Stimulated activated CD8-positive, alpha-beta memory T cell treated with anti-CD3 and anti-CD28 coated beads, Interleukin-4, amount 100 ng/mL, for 24 hours (primary cell): Measurements from ENCODE around the gene SEMA5B.

Source experiments
- DNase-seq: peaks from one replicate; pipeline ENCODE4 v3.0.0-alpha.2; 2020; ENCODE audit warnings: low read depth

Gene SEMA5B

DNA sequence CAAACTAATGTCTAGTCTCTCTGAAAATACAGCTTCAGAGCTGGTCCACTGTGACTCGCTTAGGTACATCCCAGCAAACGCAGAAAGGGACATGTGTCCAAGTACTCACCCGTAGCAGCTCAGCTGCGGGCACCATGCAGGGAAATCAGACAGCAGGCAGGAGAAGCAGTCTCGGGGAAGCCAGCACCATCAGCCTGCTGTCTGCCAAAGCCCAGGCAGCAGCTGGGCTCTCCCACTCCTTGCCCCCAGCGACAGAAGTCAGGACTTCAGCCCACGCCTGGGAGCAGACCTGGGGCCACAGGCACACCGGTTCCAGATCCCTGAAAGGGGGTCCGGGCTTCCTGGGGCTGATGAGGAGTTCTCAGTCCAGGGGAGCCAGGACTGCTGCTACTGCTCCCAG lies 34.9 kb downstream of the SEMA5B start:
- DNase-seq, result no peak

DNA sequence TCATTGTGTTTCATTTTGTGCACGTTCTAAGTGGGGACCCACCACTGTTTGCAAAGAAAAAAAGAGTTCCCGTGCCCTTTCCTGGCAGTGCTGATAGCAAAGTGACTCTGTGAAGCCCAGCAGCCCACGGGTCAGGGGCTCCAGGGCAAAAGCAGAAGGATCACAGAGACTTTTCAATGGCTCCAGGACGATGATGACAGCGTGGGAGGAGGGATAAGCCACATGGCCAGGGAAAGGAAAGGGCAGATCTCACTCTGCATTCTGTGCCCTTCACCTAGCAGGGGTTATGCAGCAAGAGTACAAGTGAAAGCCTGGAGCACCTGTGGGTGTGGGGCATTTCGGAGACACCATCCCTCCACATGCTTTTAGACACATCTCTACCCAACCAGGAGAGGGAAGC lies 35.4 kb downstream of the SEMA5B start:
- DNase-seq, result no peak

DNA sequence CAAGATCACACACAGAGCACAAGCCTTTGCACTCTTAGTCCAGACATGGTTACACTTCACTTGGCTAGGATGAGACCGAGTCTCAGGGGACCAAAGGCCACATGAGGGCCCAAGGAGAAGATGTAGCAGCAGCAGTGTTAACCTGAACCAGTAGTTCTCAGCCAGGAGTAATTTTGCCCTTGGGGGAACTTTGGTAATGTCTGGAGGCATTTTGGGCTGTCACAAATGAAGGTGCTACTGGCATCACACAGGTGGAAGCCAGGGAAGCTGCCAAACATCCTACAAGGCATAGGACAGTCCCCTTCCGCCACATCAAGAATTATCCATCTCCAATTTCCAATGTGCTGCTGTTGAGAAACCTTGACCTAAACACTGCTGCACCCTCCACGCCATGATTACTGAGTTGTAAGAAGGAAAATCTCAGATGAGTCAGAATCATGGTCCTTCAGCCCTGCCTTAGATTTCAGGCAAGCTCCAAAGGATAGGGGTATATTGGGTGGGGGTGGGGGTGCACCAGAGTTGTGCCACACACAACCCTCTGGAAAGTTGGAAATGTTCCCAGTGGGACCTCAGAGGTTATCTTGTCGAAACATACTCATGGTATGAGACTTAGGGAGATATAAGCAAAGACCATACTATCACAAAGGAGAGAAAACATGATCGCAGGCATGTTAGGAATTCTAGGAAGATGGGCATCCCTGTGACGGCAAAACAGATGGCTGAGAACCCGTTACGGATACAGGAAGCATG lies 36.2 kb downstream of the SEMA5B start:
- no peak for DNase-seq

DNA sequence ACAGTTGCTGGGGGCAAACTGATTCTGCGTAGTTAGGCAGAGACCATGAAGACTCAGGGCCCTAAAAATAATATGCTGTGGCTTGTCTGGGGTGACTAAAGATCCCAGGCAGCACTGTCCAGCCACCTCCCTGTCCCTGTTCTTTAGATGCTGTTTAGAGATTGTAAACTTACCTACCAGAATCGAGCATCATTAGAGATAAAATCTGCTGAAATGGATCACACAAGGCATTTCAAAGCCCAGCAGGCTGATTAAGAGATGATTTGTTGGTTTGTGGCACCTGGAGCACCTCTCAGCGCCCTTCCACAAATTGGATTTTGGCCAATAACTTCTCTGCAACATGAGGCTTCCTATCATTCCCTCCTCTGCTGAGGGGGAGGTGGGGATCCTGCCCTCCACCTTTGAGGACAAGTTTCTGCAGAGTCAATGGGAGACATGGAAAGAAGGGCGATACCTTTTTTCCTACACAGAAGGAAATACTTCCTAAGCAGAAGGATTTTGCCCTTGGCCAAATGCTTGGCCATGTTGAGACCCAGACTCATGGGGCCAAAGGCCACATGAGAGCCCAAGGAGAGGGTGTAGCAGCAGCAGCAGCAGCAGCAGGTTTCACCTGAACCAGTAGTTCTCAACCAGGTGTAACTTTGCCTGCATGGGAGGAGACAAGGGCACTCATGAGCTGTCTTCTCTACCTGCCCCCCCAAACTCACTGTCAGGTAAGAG lies 37.5 kb downstream of the SEMA5B start:
- DNase-seq, result no peak

DNA sequence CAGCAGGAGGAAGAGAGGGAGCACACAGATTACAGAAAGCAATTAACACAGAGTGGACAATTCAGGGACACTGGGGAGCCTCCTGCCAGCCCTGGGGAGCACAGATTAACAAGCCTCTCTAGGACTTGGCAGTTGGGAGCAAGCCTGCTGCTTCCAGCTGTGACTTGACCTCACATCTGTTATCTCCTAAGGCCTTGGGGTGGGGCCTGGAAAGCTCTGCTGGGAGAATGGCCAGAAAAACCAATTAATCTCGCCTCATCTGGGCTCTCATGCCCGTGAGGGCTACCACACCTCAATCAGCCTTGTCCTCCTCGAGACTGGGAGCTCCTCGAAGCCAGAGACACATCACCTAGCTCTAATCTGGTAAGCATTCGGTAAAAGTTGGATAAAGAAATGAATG lies 39.1 kb downstream of the SEMA5B start:
- DNase-seq, result no peak

DNA sequence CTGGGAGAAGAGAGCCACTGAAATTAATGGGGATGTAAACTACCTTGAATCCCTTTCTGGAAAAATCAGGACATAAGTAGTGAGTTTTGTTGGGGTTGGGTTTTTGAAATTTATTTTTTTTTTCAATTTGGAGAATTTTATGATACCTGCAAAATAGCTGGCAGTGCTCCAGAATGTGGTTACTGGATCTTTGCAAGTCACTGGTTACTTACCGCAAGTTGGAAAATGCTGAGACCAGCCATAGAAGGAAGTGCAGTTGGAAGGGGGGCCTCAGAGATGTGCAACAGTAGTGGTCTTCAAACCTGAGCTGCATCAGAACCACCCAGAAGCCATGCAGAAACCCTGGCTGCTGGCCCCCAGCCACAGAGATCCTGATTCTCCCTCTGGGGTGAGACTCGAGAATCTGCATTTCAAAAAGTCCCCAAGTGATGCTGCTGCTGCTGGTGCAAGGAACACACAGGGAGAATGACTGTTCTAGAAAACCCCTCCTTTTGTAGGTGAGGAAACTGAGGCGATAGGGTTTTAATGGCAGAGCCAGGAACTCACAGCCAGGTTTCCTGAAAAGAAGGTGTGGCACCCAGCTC lies 39.7 kb downstream of the SEMA5B start:
- DNase-seq, result no peak

DNA sequence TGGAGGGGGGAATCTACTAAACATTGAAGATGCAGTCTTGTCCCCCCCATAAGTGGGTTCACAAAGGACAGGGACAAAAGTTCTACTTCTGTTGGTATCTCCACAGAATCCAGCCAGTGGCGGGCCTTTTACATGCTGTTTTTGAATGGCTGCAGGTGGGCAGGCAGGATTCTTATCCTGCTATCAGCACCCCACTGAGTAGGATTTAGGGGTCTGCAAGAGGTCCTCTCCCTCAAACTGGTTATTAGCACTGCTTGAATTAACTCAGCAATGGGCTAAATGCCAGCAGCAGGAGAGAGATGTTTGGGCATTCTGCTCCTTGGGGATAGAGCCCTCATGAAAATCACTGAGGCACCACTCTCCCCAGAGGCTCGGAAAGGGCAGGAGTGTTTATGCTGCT lies 40.3 kb downstream of the SEMA5B start:
- DNase-seq, result no peak

DNA sequence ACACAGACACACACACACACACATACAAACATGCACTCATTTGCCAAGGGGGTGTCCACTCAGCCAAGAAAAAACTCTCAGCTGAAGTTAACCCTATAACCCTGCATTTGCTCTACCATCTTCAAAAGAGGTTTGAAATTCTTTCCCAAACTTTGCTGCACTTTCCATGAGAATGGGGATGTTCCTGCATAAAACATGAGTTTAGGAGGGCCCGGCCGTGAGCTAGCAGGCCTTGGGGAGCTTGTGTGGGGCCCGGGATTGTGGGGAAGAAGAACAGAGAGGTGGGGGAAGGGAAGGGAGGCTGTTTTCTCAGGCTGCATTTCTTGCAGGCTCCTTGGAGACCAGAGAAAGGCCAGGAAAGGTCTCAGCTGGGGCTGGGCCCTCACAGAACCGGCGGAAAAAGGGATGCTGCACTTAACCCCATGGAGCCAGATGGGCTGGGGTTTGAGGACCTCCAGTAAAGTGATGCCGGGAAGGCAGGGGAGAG lies 40.8 kb downstream of the SEMA5B start:
- DNase-seq, result no peak

DNA sequence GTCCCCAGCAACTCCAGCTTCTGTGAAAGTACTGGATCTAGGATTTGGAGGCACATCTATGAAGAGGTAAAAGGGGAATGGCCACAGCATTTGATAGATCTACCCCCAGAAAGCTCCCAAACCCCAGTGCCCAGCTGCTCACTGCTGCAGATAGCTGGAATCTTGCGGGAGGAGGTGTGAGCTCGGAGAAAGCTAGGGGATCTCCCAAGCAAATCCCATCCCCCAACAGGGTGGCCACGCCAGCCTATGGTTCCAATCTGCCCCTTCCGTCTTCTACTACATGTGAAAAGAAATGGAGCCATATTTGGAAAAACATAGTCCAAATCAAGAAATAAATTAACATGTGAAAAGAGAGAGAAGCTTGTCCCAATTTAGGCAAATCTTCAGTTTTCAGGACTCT lies 42.0 kb downstream of the SEMA5B start:
- no peak for DNase-seq

DNA sequence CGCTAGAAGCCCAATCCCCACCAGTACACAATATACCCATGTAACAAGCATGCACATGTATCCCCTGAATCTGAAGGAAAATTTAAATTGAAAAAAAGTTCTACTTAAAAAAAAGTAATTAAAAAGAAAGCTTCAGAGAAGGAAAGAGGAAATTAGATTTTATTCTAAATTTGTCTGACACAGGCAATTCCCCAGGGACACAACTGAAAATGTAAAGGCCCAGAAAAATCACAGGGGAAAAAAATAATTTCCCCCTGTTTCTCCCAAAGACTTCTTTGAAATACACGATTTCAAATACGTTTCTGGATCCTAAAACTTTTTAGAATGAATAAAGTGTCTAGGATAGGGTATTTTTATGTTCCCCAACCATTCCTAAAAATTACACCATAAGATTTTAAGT lies 42.9 kb downstream of the SEMA5B start:
- DNase-seq, result no peak

DNA sequence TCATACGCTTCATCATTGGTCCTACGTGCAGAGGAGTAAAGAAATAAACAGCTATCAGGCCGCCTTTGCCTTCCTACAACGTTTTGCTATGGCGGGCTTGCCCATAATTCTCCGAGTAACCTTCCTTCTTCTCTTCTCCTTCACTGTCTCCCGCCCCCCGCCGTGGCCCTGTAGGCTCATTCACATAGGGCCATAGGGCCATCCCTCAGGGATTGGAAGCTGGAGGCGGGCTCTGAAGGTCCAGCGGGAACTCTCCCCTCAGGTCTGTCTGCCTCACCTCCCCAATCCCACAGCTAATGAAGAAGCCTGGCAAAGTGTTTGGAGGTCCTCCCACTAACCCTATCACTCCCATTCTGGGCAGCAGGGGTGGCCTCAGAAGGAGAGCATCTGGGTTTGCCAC lies 43.6 kb downstream of the SEMA5B start:
- DNase-seq, result no peak

DNA sequence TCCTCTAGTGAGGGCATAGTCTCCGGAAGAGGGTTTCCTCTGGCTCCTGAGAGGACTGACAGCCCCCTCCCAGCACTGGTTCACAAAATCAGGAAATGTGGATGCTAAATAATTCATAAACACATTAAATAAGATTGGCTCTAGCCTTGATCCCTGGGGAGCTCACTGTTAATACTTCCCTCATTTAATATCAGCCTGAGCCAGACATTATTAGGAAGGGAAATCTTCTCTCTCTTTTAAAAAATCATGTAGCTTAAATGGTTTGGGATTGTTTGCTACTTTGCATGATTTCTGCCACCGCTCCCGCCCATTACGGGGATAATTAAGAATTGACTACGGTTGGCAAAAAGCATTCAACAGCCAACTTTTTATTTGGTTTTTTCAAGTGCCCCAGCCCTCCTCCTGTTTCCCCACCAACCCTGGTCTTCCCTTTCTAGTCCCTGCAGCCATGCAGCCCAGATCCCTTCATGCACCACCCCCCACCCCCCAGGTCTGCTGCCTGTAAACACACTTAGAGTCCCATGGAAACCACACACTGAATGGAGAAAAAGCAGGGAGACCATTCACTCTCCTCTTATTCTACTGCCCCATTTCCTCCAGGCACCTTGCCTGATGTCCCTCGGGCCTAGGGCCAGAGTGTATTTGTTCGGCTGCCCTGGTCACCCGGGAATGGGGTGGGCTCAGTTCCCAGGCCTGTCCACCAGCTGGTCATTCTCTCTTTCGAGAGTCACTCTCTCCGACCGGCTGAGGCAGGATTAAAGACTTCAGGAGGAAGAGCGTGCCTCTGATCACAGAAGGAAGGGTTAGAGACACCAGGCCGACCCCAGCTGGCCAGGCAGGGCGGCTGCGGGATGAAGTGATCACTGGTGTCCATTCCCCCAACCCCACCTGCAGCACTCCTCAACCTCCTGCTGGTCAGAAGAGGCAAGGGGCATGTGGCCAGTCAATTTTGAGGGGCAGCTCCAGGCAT lies 45.1 kb downstream of the SEMA5B start:
- DNase-seq, result no peak

DNA sequence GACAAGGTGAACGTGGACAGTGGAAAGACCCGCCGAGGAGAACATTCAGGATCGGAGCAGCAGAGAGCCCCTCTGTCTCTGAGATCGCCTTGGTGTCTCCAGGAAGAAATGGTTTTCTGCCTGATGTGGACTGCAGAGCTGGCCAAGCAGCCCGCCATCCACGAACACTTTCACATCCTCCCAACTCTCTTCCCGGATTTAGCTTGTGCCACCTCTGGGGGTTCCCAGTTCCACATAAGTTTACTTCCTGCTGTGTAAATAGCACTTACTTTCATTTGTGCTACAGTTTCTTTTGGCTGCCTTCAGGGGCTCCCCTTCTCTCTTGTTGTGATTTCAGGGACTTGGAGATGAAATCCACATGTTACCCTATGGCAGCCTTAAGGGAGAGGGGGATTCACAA lies 48.4 kb downstream of the SEMA5B start:
- no peak for DNase-seq

DNA sequence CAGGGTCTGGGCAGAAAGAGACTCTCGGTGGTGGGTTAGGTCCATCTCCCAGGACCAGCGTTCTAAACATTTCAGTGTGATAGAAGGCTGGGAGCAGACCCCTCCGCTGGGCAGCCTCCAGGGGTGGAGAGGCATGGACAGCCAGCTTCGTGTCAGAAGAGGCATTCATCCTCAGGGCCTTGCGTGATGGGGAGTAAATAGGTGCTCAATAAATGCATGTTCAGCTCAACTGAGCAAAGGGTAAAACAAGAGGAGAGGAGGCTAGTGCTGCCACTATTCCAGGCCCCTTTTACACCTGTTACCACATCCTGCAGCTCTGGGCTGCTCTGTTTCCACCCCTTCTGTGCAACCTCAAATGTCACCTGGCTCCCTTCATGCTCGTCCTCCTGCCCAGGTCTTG lies 49.0 kb downstream of the SEMA5B start:
- DNase-seq, result no peak

DNA sequence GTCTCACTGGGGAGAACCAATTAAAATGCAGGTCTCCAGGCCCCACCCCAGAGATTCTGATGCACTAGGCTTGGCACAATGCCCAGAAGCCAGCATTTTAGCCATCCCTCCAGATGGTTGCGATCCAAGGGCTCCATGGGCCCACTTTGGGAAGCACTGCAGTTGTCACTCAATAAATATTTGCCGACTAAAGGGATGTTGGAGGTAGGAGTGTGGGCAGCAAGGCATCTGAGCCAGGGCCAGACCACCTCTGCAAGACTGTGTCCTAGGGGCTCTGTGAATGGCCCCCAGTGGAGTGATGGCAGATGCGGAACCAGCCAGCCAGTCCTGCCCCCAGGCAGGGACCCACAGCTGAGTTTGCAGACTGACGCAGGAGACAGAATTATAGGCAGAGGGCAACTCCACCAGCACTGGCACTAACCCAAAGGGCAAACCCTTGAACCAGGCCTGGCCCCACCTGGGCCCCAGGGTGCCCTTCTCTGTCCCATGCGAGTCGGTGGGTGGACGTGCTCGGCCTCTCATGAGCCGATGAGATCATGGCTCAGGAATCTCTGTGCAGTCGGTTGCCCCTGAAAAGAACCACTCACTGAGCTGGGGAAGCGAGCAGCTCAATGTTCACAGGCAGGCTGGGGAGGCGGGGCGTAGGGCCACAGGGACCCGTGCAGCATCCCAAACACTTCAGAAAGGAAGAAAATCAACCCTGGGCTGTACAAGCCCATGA lies 49.7 kb downstream of the SEMA5B start:
- no peak for DNase-seq

DNA sequence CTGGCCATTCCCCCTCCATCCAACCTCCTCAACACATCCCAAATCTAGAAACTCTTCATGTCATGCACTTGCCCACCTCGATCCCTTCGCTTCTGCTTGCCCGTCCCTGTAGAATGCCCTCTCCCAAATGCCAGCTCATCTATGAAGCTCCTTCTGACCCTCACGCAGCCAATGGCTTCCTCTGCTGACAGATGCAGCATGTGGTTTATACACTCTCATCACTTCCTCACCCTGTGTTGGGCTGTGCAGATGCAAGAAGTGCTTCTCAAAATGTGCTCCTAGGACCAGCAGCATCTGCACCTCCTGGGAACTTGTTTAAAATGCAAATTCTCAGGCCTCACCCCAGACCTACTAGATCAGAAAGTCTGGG lies 51.7 kb downstream of the SEMA5B start:
- no peak for DNase-seq

DNA sequence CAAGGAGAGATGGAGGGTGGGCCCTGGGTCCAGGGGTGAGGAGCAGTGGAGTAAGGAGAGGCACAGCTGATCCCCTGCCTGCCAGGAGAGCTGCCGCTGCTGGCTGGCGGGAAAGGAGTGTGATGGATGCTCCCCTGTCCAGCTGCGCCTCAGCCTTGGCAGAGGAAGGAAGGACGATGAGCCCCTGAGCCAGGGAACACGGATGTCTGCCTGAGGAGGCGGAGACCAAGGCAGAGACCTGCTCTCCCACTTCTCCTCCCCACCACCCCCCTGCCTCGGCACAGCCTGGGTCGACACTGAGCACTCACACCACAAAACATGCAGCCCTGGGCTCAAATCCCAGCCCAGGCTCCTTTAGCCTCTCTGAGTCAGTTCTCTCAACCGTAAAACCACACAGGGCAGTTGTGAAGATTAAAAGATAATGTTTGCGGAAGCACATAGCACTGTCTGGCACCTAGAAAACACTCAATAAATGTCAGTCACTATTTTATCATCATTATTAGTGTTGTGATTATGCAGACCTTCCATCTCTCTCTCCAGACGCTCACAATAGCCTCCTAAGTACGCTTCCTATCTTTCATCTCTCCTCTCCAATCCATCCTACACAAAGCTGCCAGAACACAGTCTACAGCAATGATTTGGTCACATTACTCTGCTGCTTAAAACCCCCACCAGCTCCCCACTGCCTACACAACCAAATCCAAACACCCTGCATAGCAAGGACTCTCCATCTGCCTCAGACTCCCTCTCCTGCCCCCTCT lies 52.2 kb downstream of the SEMA5B start:
- no peak for DNase-seq

DNA sequence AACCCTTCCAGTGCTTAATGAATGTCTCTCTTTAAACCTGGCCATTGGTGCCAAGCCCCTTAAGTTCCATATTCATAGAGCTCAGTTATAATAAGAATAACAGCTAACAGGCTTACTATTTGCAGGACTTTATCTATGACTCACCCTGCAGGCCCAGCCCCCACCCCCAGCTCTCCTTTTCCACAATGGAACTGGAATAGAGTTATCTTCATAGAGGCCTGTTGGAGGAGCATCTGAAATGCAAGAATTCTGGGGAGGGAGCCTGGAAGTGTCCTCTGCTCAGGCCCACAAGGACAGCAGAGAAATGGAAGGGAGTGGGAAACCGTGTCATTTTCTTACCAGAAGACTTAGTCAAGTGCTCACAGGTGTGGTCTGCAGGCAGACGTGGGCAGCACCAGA lies 52.8 kb downstream of the SEMA5B start:
- no peak for DNase-seq

DNA sequence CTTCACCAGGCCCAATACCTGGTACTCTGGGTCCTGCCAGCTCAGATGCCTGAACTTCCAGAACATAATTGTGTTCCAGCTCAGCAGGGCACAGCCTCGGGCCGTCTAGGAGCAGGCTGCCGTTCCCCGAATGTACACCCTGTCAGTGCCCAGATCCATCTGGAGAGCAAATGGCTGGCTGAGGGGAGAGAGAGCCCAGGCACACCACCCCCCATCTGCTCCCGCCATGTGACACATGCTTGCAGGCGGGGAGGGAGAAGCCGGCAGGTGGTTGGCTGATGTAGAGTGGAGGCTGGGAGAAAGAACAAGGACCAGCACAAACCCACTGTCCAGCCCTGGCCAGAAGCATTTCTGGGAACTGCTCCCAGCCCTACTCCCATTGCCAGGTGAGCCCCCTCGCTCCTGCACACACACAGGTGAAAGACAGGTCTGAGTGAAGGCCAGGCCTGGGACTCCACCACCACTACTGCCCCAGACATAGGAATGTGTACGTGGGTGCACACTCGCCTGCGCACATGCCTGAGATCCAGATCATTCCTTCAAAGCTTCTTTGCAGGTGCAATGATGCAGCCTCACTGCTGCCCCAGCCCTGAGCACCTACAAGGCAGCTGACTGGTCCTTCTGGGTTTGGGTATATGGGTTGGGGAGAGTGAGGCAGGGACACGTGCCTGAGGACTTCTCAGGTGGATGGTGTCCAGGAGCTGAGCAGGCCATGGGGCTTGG lies 53.5 kb downstream of the SEMA5B start:
- DNase-seq, result no peak

DNA sequence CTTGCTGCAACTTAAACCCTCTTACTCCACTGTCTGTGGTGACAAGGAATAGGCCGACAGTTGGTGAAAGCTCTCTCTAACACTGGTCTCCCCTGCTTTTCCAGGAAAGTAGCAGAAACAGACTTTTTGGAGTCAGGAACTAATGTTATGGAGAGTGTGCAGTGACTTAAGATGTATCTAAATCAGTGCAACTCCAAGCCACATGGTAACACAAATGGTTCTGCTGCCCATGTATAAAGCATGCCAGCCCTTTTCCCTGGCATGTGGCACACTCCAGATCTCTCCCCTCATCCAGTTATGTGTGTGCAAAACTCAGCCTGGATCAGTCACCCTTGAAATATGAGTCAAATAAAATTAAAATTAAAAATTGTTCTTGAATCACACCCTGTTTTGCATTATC lies 55.4 kb downstream of the SEMA5B start:
- no peak for DNase-seq
